Inferior parietal cortex (tissue), 1 donor: Measurements from ENCODE around the gene MAP1LC3B.
A peak's percentile ranks its signal among the peaks of the same experiment; 100 is the strongest.
"Not testable (repeated sequence)": the region's sequence is repeated elsewhere in the genome, so short reads cannot be mapped to it uniquely, and the experiment has no call there.

ENCODE experiments used
- DNase-seq: peaks from one replicate; pipeline ENCODE4 v3.0.0-alpha.2; 2016; ENCODE audit errors: extremely low spot score

MAP1LC3B gene

DNA sequence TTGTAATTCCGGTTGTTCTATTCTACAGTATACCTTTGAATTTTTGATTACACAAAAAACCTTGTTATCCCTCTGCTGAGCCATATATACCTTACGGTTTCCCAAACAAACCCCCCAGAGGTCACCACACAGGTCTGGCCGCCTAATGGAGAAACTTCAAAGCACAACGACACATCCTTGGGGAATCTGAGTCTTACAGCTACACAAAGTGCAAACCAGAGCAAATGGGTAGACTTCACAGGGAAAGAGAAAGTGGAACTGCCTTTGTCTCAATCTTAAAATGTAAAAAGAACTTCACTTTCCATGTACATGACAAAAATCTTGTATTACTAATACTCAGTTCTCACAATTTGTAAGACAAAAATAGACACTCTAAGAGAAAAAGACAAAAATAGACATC is 11.3 kb upstream of the MAP1LC3B start:
- DNase-seq = no peak

- no peak for DNase-seq
These were observed 9.9 kb upstream of the MAP1LC3B start for GRCh38 chr16:87382023-87382785.

DNA sequence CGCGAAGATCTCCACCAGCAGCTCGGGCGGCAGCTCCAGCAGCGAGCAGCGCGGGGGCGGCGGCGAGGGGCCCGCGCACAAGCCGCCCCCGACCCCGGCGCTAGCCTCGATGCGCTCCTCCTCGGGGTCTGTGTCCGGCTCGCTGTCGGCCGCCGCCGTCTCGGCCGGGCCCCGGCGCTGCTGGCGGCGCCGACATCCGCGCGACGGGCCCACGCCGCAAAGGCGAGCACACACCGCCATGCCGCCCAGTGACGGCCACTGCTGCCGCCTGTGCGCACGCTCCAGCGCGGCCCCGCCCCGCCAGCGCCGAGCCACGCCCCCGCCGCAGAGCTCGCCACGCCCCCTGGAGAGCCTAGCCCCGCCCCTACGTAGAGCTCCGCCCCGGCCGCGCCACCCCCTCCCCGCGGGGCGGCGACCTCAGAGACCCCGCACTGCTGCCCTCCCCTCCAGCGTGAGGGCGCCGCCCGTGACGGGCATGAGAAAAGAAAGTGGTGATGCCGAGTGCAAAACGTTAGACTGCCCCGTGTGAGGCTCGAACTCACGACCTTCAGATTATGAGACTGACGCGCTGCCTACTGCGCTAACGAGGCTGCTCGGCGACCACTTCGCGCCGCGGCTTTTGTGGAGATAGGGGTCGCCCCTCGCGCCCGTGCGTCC is 8.5 kb upstream of the MAP1LC3B start, which contains the start of gene FBXO31:
Gene FBXO31, minus strand, starts transcription at position 272 of the 657 bp plus-strand sequence. Its CDS starts 32 bp downstream, at position 240.
- DNase-seq = peak; percentile 87

- no peak for DNase-seq
These were observed 7.8 kb upstream of the MAP1LC3B start for GRCh38 chr16:87384162-87384874.

DNA sequence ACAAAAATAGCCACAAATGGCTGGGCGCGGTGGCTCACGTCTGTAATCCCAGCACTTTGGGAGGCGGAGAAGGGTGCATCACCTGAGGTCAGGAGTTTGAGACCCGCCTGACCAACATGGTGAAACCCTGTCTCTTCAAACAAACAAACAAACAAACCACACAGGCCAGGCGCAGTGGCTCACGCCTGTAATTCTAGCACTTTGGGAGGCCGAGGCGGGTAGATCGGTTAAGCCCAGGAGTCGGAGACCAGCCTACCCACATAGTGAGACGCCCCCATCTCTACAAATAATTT is 7.3 kb upstream of the MAP1LC3B start:
- DNase-seq = not testable (repeated sequence)

DNA sequence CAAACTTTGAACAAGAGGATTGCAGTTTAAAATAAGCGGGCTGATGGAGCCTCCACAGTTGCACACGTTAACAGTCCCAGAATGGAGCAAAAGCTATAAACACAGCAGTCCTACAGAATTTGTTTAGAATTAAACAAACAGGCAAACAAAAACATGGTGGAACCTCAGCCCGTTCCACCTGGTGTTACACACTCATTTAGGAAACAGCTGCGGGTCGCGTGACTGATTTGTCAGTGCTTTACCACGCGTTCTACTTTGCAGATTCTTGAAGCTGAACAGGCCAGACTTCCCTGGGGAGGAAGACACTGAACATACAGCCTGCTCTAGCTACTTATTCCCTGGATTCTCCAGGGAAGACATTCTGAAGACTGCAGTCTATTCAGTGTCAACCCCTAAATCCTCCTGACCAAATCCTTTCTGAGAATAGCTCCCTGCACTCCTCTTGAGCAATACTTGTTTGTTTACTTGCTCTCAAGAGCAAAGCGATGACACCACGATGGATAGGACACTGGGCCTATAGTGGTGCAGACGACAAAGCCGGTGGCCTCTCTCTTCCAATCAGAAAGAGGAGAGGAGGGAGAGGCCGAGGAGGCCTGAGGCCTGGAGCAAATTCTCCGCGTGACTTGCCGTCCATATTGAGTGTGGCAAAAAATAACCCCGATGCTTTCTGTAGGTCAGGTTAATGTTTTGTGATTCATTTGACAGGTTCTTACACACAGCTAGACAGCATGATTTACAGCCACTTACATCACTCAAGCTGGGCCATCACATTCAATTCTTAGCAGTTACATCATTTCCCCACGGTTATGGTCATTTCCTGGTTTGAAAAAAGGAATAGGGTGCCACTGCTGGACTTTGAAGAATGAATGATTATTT is 4.0 kb upstream of the MAP1LC3B start:
- peak; percentile 99 for DNase-seq

- DNase-seq = no peak
These were observed 3.4 kb upstream of the MAP1LC3B start for GRCh38 chr16:87388818-87389134.

DNA sequence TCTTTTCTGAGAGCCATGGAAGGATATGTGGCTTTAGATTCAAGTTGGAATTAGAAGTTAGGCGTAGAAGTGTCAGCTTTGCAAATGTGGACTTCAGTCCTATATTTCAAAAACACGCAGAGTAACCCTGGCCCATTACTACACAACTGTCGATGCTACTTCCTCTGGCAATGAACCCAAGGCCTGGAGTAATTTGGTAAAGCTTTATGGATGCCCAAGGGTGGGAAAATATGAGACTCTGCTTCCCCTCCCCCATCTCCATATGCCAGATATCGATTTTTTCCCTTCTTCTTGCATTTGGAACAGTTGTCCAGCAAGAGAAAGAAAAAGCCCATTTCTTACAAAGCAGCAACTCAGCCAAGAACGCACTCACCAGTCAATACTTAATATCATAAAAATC is 2.9 kb upstream of the MAP1LC3B start:
- DNase-seq = no peak

DNA sequence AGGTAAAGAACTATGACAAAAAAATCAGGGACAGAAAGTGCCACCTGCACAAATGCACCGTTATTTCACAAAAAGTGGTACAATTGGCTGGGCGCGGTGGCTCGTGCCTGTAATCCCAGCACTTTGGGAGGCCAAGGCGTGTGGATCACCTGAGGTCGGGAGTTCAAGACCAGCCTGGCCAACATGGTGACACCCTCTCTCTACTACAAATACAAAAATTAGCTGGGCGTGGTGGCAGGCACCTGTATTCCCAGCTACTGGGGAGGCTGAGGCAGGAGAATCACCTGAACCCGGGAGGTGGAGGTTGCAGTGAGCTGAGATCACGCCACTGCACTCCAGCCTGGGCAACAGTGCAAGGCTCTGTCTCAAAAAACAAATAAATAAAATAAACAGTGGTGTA is 2.2 kb upstream of the MAP1LC3B start:
- DNase-seq = not testable (repeated sequence)

GRCh38 chr16:87390641-87391323 is 1.4 kb upstream of the MAP1LC3B start:
- no peak for DNase-seq

GRCh38 chr16:87391324-87391949 is 699 bp upstream of the MAP1LC3B start:
- peak; percentile 22 for DNase-seq

- peak; percentile 56 for DNase-seq
These were observed 914 bp downstream of the MAP1LC3B start for GRCh38 chr16:87392821-87393679.

GRCh38 chr16:87393680-87394055 is 1.5 kb downstream of the MAP1LC3B start:
- DNase-seq = no peak

DNA sequence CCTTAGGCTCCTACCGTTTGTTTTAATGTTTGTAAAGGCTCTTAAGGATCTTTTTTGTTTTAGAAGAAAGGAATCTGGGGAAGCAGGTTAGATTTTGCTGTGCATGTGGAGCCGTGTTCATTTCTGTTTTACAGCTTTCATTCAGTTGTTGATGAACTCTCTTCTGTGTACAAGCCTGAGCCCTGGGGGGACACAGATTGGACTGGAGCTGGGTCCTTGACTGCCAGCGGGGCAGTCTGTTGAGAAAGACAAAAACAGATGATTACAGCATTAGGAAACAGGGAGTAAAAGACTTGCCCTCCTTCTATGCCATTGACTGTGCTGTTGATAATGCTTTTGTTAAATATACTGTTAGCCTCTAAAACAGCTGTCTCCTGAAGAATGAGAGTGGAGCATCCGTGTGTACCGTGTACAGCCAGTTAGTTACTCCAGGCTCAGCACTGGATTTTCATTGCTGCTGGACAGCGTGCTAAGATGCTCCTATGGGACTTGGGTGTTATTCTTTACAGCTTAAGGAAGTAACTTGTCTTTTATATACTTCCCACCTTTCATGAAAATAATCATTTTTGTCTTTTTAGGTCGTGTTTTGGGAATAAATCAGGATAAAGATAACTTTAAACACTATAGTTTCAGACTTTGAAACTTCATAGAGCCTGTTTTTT is 3.2 kb downstream of the MAP1LC3B start:
- DNase-seq = no peak

DNA sequence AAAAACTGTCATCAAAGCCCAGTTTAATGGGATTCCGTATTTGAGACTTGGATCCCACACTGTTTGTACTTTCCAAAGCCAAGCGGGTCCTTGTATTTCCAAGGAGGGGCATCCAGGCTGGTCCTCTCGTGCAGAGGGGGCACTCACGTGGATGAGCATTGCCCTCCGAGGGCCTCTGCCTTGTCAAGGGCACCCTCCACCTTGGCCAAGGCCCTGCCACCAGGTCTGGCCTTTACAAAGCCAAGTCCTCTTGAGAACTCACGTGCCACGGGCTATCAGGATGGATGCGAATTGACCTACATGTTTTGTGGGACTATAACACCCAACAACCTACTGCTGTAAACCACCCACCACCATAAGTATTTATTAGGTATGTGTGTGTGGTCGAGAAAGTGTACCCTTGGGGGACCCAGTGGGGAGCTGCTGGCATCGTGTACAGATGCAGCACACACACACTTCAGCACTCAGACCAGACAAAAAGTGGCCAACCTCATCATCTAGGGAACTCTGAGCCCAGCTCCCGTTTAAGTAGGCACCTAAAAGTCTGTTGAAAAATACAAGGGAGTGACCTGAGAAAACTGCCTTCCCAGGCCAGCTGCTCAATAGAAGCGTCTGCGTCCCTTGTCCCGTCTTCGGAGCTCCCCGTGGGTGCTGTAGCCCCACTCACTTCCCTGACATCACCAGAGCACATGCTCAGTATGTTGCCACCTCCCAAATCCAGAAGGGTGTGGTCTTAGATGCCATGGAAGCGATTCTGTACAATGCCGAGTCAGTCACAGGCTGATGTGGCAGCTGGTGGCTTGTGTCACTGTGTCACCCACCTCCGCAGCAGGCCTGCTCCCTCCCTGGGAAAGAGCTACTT is 12.9 kb downstream of the MAP1LC3B start:
- DNase-seq = no peak

DNA sequence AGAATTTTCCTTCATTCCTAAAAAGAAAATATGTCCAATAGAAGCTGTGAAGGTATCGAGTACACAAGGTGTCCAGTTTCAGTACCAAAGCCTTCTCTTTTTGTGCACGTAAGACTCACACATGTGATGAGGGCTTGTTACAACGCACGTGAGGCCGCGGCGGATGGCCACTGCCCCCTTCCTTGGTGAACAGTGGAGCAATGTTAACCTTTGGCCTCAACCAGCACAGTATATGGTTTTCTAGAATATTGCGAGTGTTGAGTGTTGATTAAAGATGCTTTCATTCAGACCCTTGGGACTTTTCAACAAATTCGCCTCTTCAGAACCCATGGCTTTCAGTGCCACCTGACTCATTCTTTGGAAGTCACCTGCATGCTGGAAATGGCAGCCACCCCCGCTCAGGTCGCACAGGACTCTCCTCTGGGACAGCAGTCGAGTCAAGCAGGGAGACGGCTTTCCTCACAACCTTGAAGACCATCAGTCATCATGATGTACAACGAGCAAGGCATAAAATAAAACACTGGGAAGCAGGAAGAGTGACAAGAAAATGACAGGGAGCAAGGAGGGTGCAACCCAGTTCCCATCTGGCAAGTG is 14.5 kb downstream of the MAP1LC3B start:
- DNase-seq = no peak

GRCh38 chr16:87407511-87408112 is 15.5 kb downstream of the MAP1LC3B start:
- no peak for DNase-seq

DNA sequence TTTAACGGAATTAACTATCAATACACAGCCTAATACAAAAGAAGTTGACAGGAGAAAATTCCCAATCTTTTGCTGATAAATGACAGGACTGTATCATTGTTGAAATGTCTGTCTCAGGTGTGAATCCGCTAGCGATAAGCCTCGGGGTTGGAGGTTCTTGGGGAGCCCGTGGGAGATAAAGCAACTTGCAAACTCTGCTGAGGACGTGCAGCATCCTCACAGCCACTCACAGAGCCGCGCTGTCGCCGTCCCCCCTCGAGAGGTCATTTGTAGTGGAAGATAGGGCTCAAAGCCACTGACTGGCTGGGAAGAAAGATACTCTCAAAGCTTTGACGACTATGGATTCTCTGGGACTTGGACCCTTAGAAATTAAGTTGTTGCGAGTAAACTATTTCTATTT is 17.0 kb downstream of the MAP1LC3B start:
- no peak for DNase-seq
